Right lobe of liver (tissue), 6 donors: Measurements from ENCODE around the gene INSIG1. TPM values are rescaled to one million over a fixed set of nuclear protein-coding genes. Genes with fewer than 3 reads are reported as not detected.

Experiments used
- ATAC-seq, 4 donors: fragments of 200-7000 bp; cut with Tn5 transposase; one replicate each; pipeline ENCODE4 v1.9.1; 2020; ENCODE audit warnings: mild to moderate bottlenecking in 4 of 4, moderate library complexity in 4 of 4
- DNase-seq, 3 donors: peaks; one replicate each; pipeline ENCODE4 v3.0.0-alpha.2; 2020
- H3K27ac ChIP-seq, 3 donors: fragments of 200-600 bp; one replicate each; pipeline ENCODE4 v1.8.0; 2022
- H3K27me3 ChIP-seq, 2 donors: fragments of 200-600 bp; one replicate each; pipeline ENCODE4 v1.8.0; 2022
- H3K36me3 ChIP-seq, 4 donors: fragments of 200-600 bp; sonication (generic) in 1 of 4; one replicate each; pipeline versions ENCODE4 v1.5.1 to v1.8.0; 2017 to 2022; ENCODE audit warnings: control low read depth in 1 of 4
- H3K4me1 ChIP-seq, 4 donors: fragments of 200-600 bp; sonication (generic) in 1 of 4; one replicate each; pipeline versions ENCODE4 v1.5.1 to v1.8.0; 2017 to 2022; ENCODE audit warnings: control low read depth in 1 of 4
- H3K4me3 ChIP-seq, 3 donors: fragments of 200-600 bp; one replicate each; pipeline ENCODE4 v1.8.0; 2022
- H3K9me3 ChIP-seq, 4 donors: fragments of 200-600 bp; sonication (generic) in 1 of 4; one replicate each; pipeline versions ENCODE4 v1.5.1 to v1.8.0; 2017 to 2022; ENCODE audit warnings: control low read depth in 1 of 4
- CTCF ChIP-seq, 4 donors: fragments of 200-600 bp in 3 of 4; fragments of 450-650 bp in 1 of 4; IDR thresholded peaks; one replicate each; pipeline versions ENCODE4 v1.5.1 to v1.8.0; 2016 to 2022; ENCODE audit warnings: antibody characterized with exemption in 4 of 4, mild to moderate bottlenecking in 2 of 4
- POLR2A ChIP-seq: fragments of 450-650 bp; IDR thresholded peaks from one replicate; pipeline ENCODE4 v1.6.1; 2017; ENCODE audit warnings: antibody characterized with exemption, mild to moderate bottlenecking
- WGBS: methylation state at CpG from one replicate; pipeline ENCODE4 v1.1.6; 2018; ENCODE audit warnings: low coverage, low lambda C conversion rate; ENCODE audit not compliant: insufficient coverage; ENCODE audit errors: missing lambda C conversion rate; 5-methylcytosine and 5-hydroxymethylcytosine counted together
- intact Hi-C, 2 donors: fragments of 100-400 bp; cut with DNase I; formaldehyde crosslinking; loops; one replicate each; pipeline versions ENCODE4 v1.11.2 to v1.14.1; 2022
- total RNA-seq, 6 experiments: library from RNA; depleted of rRNA in 2 of 6; stranded (reverse); fragments of >200 nt in 2 of 6; fragmentation: NEBNext Ultra II Directional in 3 of 6; extraction: Animal tissue kit (Norgen Biotek cat#: 25700) in 3 of 6; gene quantifications; one replicate each; pipeline versions ENCODE4 v1.1.0 to v1.2.4, GENCODE V29; 2016 to 2023
- donor health status: DM: no; HTN: yes; CAD: no.
- donor health status: DM: no; HTN: no; CAD: no.
- donor health status: DM: no; HTN: no; CAD: no.
- donor health status: DM: no; HTN: yes; CAD: no.
- donor health status: DM: no; HTN: yes; CAD: no.

Gene INSIG1
- total RNA-seq, 6 experiments from 2014 or later, result 130 to 625 (median 205) TPM

DNA sequence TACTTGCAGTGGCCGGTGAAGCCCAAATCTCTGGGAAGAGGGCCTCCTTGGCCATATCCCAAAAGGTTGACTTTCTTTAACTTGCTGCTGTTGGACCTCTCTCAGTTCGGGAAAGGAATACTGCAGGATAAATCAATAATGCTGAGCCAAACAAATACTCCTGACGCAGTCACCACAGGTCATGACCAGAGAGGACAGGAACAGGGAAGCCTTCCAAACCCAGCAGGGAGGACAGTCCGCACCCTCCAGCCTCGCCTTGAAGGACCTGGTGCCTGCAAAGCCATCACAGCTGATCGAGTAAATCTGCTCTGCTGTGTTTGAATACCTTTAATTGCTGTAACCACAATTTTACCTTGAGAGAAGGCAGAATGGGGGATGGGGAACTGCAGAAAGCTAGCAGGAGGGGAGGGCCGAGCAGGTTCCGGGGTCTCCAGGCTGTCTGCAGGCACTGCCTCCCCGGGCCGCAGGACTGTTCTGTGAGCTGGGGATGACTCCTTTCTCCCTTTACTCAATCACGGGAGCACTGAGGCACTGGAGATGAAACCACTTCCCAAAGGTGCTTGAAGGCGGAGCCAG lies 20.8 kb upstream of the INSIG1 start:
- 25% methylated on average over 5 of the region's 12 CpGs for WGBS
- no peaks in the 10 kb centered on the region for H3K36me3 ChIP-seq
- H3K4me3 ChIP-seq, result peak overlapping the region in 2 of 3 donors; percentile 21 to 33
- H3K4me1 ChIP-seq, result peaks cover 0 to 38% (median 17%) of the 10 kb centered on the region in 4 donors
- H3K27me3 ChIP-seq, result no peaks in the 10 kb centered on the region
- DNase-seq (peak; percentile 64 to 93 (median 83)), ATAC-seq (peak; percentile 75 to 89 (median 84))
- no peak for TF ChIP-seq CTCF (IDR thresholded peaks at IDR 0.05)
- peak; percentile 38 for TF ChIP-seq POLR2A
- no peaks in the 10 kb centered on the region for H3K9me3 ChIP-seq
- intact Hi-C loops, result no loop called here
- H3K27ac ChIP-seq, result peak overlapping the region; percentile 74 to 99 (median 99)

DNA sequence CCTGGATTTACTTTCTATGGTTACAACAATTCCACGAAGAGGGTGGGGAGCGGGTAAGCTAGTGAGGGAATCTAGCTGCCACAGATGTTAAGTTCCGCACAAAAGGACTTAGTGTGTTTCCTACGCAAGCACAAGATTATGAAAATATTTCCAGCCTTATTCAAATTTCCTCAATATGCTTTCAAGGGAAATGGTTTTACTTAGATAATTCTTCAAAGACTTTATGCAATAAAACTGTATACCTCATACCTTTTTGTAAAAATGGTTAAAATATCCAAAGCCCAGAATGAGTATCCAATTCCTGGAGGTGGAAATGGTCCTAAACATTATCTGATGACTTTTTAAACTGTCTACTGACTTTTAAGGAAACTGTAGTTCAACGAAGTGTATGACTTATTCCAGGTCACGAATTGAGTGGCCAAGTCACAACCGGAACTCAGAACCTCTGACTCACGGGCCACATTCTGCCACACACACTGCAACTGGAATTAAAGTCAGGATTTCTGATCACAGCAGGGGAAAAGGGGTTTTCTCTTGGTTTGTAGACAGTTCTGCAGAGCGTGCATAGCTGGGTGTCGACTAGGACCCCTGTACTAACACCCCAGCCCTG lies 20.2 kb upstream of the INSIG1 start:
- Histone ChIP-seq H3K27me3 (no peaks in the 10 kb centered on the region), H3K27ac (peak overlapping the region; percentile 74 to 99 (median 99)), H3K4me3 (peak overlapping the region in 2 of 3 donors; percentile 17 to 21), H3K36me3 (no peaks in the 10 kb centered on the region), H3K4me1 (peaks cover 0 to 38% (median 17%) of the 10 kb centered on the region in 4 donors), H3K9me3 (no peaks in the 10 kb centered on the region)
- intact Hi-C loops, result no loop called here
- ATAC-seq (no peak), DNase-seq (peak in 1 of 3 donors; percentile 27)
- TF ChIP-seq POLR2A (no peak), CTCF (IDR thresholded peaks at IDR 0.05) (no peak)
- WGBS, result 32% methylated on average over 8 of the region's 10 CpGs

GRCh38 chr7:155278921-155279320 lies 18.8 kb upstream of the INSIG1 start:
- H3K4me3 ChIP-seq, result no peak overlapping the region
- ATAC-seq (no peak), DNase-seq (no peak)
- no peaks in the 10 kb centered on the region for H3K9me3 ChIP-seq
- 86% methylated on average over 5 of the region's 9 CpGs for WGBS
- no peak for TF ChIP-seq POLR2A
- no peak for TF ChIP-seq CTCF (IDR thresholded peaks at IDR 0.05)
- H3K27ac ChIP-seq, result no peak overlapping the region
- intact Hi-C loops, result no loop called here
- H3K36me3 ChIP-seq, result no peaks in the 10 kb centered on the region
- peaks cover 0 to 28% (median 12%) of the 10 kb centered on the region in 4 donors for H3K4me1 ChIP-seq
- no peaks in the 10 kb centered on the region for H3K27me3 ChIP-seq

DNA sequence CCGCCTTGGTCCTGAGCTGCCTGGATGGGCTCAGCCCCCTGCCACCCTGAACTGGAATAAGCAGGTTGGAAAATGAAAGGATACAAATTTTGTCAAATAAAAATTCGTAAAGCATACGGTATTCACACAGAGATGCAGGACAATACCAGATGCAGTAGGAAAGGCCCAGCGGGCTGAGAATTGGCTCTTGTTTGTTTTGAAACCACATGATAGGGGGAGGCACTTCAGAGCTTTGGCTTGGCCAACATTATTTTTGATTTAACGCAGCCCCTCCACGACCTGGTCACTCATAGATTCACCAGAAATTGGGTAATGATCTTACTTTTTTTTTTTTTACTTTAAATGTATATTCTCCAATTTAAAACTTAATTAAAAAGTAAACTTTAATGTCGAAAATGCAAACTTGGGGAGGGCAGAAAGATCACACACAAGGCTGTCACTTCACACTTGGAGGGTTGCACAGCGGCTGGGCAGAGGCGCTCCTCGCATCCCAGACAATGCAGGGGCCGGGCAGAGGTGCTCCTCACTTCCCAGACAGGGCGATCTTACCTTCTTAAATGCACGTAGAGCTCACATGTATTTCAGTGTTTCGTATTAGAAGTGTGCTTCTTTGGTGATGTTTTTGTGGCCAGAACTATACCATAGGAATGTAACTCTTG lies 17.8 kb upstream of the INSIG1 start:
- no peaks in the 10 kb centered on the region for H3K9me3 ChIP-seq
- ATAC-seq (no peak), DNase-seq (no peak)
- WGBS, result 89% methylated on average over 13 of the region's 14 CpGs
- no peaks in the 10 kb centered on the region for H3K27me3 ChIP-seq
- H3K4me3 ChIP-seq, result no peak overlapping the region
- intact Hi-C loops, result no loop called here
- H3K4me1 ChIP-seq, result peaks cover 0 to 23% (median 9%) of the 10 kb centered on the region in 4 donors
- H3K27ac ChIP-seq, result no peak overlapping the region
- H3K36me3 ChIP-seq, result no peaks in the 10 kb centered on the region
- no peak for TF ChIP-seq POLR2A
- TF ChIP-seq CTCF (IDR thresholded peaks at IDR 0.05), result no peak
